H9 (cell line): Measurements from ENCODE around the gene SMIM34. TPM values are rescaled to one million over a fixed set of nuclear protein-coding genes. Genes with fewer than 3 reads are reported as not detected.
"Not testable (repeated sequence)": the region's sequence is repeated elsewhere in the genome, so short reads cannot be mapped to it uniquely, and the experiment has no call there.

Experiments
- DNase-seq: peaks from one replicate; pipeline ENCODE4 v3.0.0-alpha.2; 2017
- H2AFZ ChIP-seq: one replicate; pipeline ENCODE4 v1.6.1; 2013; ENCODE audit warnings: mild to moderate bottlenecking, low read length, control low read depth, moderate library complexity
- H2AK5ac ChIP-seq: 2 replicates; pipeline ENCODE4 v1.6.1; 2013; ENCODE audit warnings: low read length, control low read depth, mixed read lengths; ENCODE audit not compliant: insufficient read length
- H2BK120ac ChIP-seq: one replicate; pipeline ENCODE4 v1.6.1; 2013; ENCODE audit warnings: low read depth, mild to moderate bottlenecking, low read length, control low read depth, inconsistent platforms; ENCODE audit not compliant: poor library complexity, severe bottlenecking
- H2BK12ac ChIP-seq: 2 replicates; pipeline ENCODE4 v1.6.1; 2013; ENCODE audit warnings: low read length, control low read depth, mixed read lengths, low read depth; ENCODE audit not compliant: insufficient read length
- H2BK15ac ChIP-seq: 2 replicates; pipeline ENCODE4 v1.6.1; 2013; ENCODE audit warnings: low read depth, low read length, control low read depth
- H2BK20ac ChIP-seq: one replicate; pipeline ENCODE4 v1.6.1; 2013; ENCODE audit warnings: low read depth, mild to moderate bottlenecking, low read length, control low read depth, inconsistent platforms; ENCODE audit not compliant: poor library complexity, severe bottlenecking
- H2BK5ac ChIP-seq: 2 replicates; pipeline ENCODE4 v1.6.1; 2013; ENCODE audit warnings: low read length, control low read depth, mixed read lengths; ENCODE audit not compliant: insufficient read length
- H3K14ac ChIP-seq: 2 replicates; pipeline ENCODE4 v1.6.1; 2013; ENCODE audit warnings: low read length, control low read depth; ENCODE audit not compliant: insufficient read depth
- H3K18ac ChIP-seq: 2 replicates; pipeline ENCODE4 v1.6.1; 2013; ENCODE audit warnings: low read depth, mild to moderate bottlenecking, mixed read lengths, low read length, control low read depth; ENCODE audit not compliant: insufficient read length
- H3K23ac ChIP-seq: 2 replicates; pipeline ENCODE4 v1.6.1; 2013; ENCODE audit warnings: low read length, control low read depth, mixed read lengths, low read depth; ENCODE audit not compliant: insufficient read length
- H3K23me2 ChIP-seq: 2 replicates; pipeline ENCODE4 v1.6.1; 2013; ENCODE audit warnings: low read depth, mild to moderate bottlenecking, mixed read lengths, low read length, control low read depth; ENCODE audit not compliant: insufficient read length, poor library complexity, severe bottlenecking
- H3K27ac ChIP-seq: 2 replicates; pipeline ENCODE4 v1.5.1; 2013; ENCODE audit warnings: low read length, control low read depth, mixed read lengths, low read depth; ENCODE audit not compliant: insufficient read length
- H3K27me3 ChIP-seq: 2 replicates; pipeline ENCODE4 v1.6.1; 2013; ENCODE audit warnings: low read length, control low read depth, inconsistent platforms; ENCODE audit not compliant: insufficient read depth
- H3K4ac ChIP-seq: 2 replicates; pipeline ENCODE4 v1.6.1; 2013; ENCODE audit warnings: low read depth, mild to moderate bottlenecking, control low read depth, inconsistent platforms, low read length, moderate library complexity
- H3K4me1 ChIP-seq: 2 replicates; pipeline ENCODE4 v1.6.1; 2013; ENCODE audit warnings: low read length, control low read depth, inconsistent platforms; ENCODE audit not compliant: insufficient read depth
- H3K4me2 ChIP-seq: 2 replicates; pipeline ENCODE4 v1.6.1; 2013; ENCODE audit warnings: low read length, control low read depth, mixed read lengths; ENCODE audit not compliant: insufficient read length, insufficient read depth
- H3K56ac ChIP-seq: 2 replicates; pipeline ENCODE4 v1.6.1; 2013; ENCODE audit warnings: low read depth, mild to moderate bottlenecking, mixed read lengths, low read length, control low read depth; ENCODE audit not compliant: insufficient read length
- H3K79me1 ChIP-seq: 2 replicates; pipeline ENCODE4 v1.6.1; 2013; ENCODE audit warnings: low read depth, mild to moderate bottlenecking, moderate library complexity, low read length, control low read depth, inconsistent platforms; ENCODE audit not compliant: insufficient read depth, poor library complexity, severe bottlenecking
- H3K79me2 ChIP-seq: 2 replicates; pipeline ENCODE4 v1.6.1; 2013; ENCODE audit warnings: low read length, control low read depth, inconsistent platforms; ENCODE audit not compliant: insufficient read depth
- H3K9ac ChIP-seq: 2 replicates; pipeline ENCODE4 v1.6.1; 2013; ENCODE audit warnings: low read length, control low read depth, mixed read lengths; ENCODE audit not compliant: insufficient read length; ENCODE audit errors: extremely low read depth
- H3K9me3 ChIP-seq: one replicate; pipeline ENCODE4 v1.6.1; 2013; ENCODE audit warnings: low read depth, low read length, inconsistent platforms; ENCODE audit not compliant: control insufficient read depth
- H3T11ph ChIP-seq: one replicate; pipeline ENCODE4 v1.6.1; 2013; ENCODE audit warnings: mild to moderate bottlenecking, low read length, control low read depth, inconsistent platforms
- H4K20me1 ChIP-seq: one replicate; pipeline ENCODE4 v1.6.1; 2013; ENCODE audit not compliant: control insufficient read depth, insufficient read length, insufficient read depth
- H4K5ac ChIP-seq: 2 replicates; pipeline ENCODE4 v1.6.1; 2013; ENCODE audit warnings: low read depth, mild to moderate bottlenecking, mixed read lengths, low read length, control low read depth; ENCODE audit not compliant: insufficient read length
- H4K8ac ChIP-seq: replicated peaks from 2 replicates; pipeline ENCODE4 v1.6.1; 2013; ENCODE audit warnings: low read length, control low read depth, mixed read lengths, low read depth; ENCODE audit not compliant: insufficient read length
- H4K91ac ChIP-seq: 2 replicates; pipeline ENCODE4 v1.6.1; 2013; ENCODE audit warnings: low read depth, mild to moderate bottlenecking, moderate library complexity, mixed read lengths, low read length, control low read depth; ENCODE audit not compliant: insufficient read length
- H3K27ac Mint-ChIP-seq, 3 experiments: 2 replicates in 2 of 3; 3 replicates in 1 of 3; pipeline ENCODE4 v1.8.0; 2020 to 2021; ENCODE audit warnings: mixed read lengths in 3 of 3, mild to moderate bottlenecking in 1 of 3, moderate library complexity in 1 of 3
- H3K27me3 Mint-ChIP-seq: 2 replicates; pipeline ENCODE4 v1.8.0; 2021; ENCODE audit warnings: low read depth, mild to moderate bottlenecking, moderate library complexity, mixed read lengths
- H3K36me3 Mint-ChIP-seq, 3 experiments: 2 replicates in 2 of 3; 3 replicates in 1 of 3; pipeline ENCODE4 v1.8.0; 2020 to 2021; ENCODE audit warnings: low read depth in 3 of 3, mixed read lengths in 3 of 3; ENCODE audit not compliant: insufficient read depth in 1 of 3
- H3K4me1 Mint-ChIP-seq, 2 experiments: 2 replicates each; pipeline ENCODE4 v1.8.0; 2020; ENCODE audit warnings: mixed read lengths in 2 of 2
- H3K4me3 Mint-ChIP-seq, 2 experiments: 2 replicates in 1 of 2; 3 replicates in 1 of 2; pipeline ENCODE4 v1.8.0; 2020 to 2021; ENCODE audit warnings: mild to moderate bottlenecking in 2 of 2, mixed read lengths in 2 of 2, moderate library complexity in 1 of 2
- H3K9me3 Mint-ChIP-seq, 2 experiments: 2 replicates in 1 of 2; 3 replicates in 1 of 2; pipeline ENCODE4 v1.8.0; 2020; ENCODE audit warnings: mild to moderate bottlenecking in 2 of 2, mixed read lengths in 2 of 2, moderate library complexity in 1 of 2
- WGBS: extraction: QIAGEN DNeasy Blood & Tissue Kit; methylation state at CpG from one replicate; pipeline ENCODE4 v1.1.7; 2013; ENCODE audit warnings: missing lambda C conversion rate, low lambda C conversion rate, mixed read lengths; ENCODE audit not compliant: insufficient read length; ENCODE audit errors: extremely low coverage; 5-methylcytosine and 5-hydroxymethylcytosine counted together
- long read RNA-seq: library from polyadenylated mRNA; unstranded; transcript quantifications from one replicate; pipeline ENCODE4 v2.0.0, GENCODE V29; 2020
- total RNA-seq: library from RNA; stranded (reverse); gene quantifications from 2 replicates; pipeline ENCODE4 v1.2.1, GENCODE V29; 2021

SMIM34 gene
- not detected in 2 replicates for total RNA-seq
- long read RNA-seq, result 0 reads

GRCh38 chr21:34423805-34424204, at the start of gene SMIM34:
TSS of gene SMIM34 (minus strand) at chr21:34423951. CDS start at chr21:34423839, 112 bp downstream.
- WGBS, result no CpG with 5 or more reads among the region's 4 CpGs
- H3K36me3 Mint-ChIP-seq, H3K4me2 ChIP-seq: not testable (repeated sequence)

GRCh38 chr21:34467333-34467732, 43.6 kb upstream of the SMIM34 start:
- not testable (repeated sequence) for H2BK12ac ChIP-seq, H2BK5ac ChIP-seq, H2BK15ac ChIP-seq, H2AFZ ChIP-seq, H4K5ac ChIP-seq, H3K36me3 Mint-ChIP-seq, H2BK20ac ChIP-seq, H2BK120ac ChIP-seq, H3K4me1 Mint-ChIP-seq, H3K4me1 ChIP-seq, H3K23me2 ChIP-seq, H3K14ac ChIP-seq, H3K4ac ChIP-seq, H3K23ac ChIP-seq, H3K56ac ChIP-seq, H3K4me3 Mint-ChIP-seq, H3K27me3 ChIP-seq, H3K18ac ChIP-seq, H3K79me1 ChIP-seq, DNase-seq, H4K8ac ChIP-seq, H4K20me1 ChIP-seq, H3K9me3 Mint-ChIP-seq, H3K79me2 ChIP-seq, H3K9ac ChIP-seq, H3K4me2 ChIP-seq, H2AK5ac ChIP-seq, H4K91ac ChIP-seq, H3K27ac ChIP-seq, H3K27me3 Mint-ChIP-seq, H3K27ac Mint-ChIP-seq, H3T11ph ChIP-seq, H3K9me3 ChIP-seq
- WGBS, result no CpG with 5 or more reads among the region's 3 CpGs

More at GRCh38 chr21:34423805-34424204, at the start of gene SMIM34:
- not testable (repeated sequence) for H3K79me2 ChIP-seq, H3K4ac ChIP-seq, H3K4me1 Mint-ChIP-seq, H3K23ac ChIP-seq, H3K9me3 ChIP-seq, H4K20me1 ChIP-seq, H3K9ac ChIP-seq, H2BK120ac ChIP-seq, H2AFZ ChIP-seq, H4K91ac ChIP-seq, H3K18ac ChIP-seq, H2BK15ac ChIP-seq, H3K27me3 ChIP-seq, H3K27me3 Mint-ChIP-seq, H2BK20ac ChIP-seq, H3K4me1 ChIP-seq, H3K56ac ChIP-seq, H3K9me3 Mint-ChIP-seq, H3K79me1 ChIP-seq, H3K4me3 Mint-ChIP-seq, H2BK5ac ChIP-seq, H2BK12ac ChIP-seq, H3K27ac Mint-ChIP-seq, H3K14ac ChIP-seq, H3K27ac ChIP-seq, H3K23me2 ChIP-seq, DNase-seq, H2AK5ac ChIP-seq, H3T11ph ChIP-seq, H4K8ac ChIP-seq, H4K5ac ChIP-seq
